Heart right ventricle (tissue), 16 donors: ENCODE data around the gene CCDC50. TPM values are rescaled to one million over a fixed set of nuclear protein-coding genes. Genes with fewer than 3 reads are reported as not detected.

Experiments
- ATAC-seq, 8 donors: fragments of 200-7000 bp; cut with Tn5 transposase; one replicate each; pipeline ENCODE4 v1.9.1; 2020; ENCODE audit warnings: mild to moderate bottlenecking in 8 of 8, moderate library complexity in 8 of 8, moderate number of reproducible peaks in 1 of 8
- DNase-seq, 2 donors: peaks; one replicate each; pipeline ENCODE4 v3.0.0-alpha.2; 2020
- H3K27ac ChIP-seq, 10 donors: fragments of 200-600 bp; sonication (generic) in 2 of 10; one replicate each; pipeline versions ENCODE4 v1.5.0 to v1.8.0; 2020 to 2022; ENCODE audit warnings: mild to moderate bottlenecking in 3 of 10
- H3K27me3 ChIP-seq, 7 donors: fragments of 200-600 bp; one replicate each; pipeline ENCODE4 v1.8.0; 2021 to 2022; ENCODE audit warnings: mild to moderate bottlenecking in 2 of 7
- H3K36me3 ChIP-seq, 9 donors: fragments of 200-600 bp; sonication (generic) in 1 of 9; one replicate each; pipeline versions ENCODE4 v1.5.0 to v1.8.0; 2020 to 2022; ENCODE audit warnings: mild to moderate bottlenecking in 2 of 9
- H3K4me1 ChIP-seq, 9 donors: fragments of 200-600 bp; sonication (generic) in 1 of 9; one replicate each; pipeline versions ENCODE4 v1.5.0 to v1.8.0; 2020 to 2022; ENCODE audit warnings: mild to moderate bottlenecking in 4 of 9
- H3K4me3 ChIP-seq, 10 donors: fragments of 200-600 bp; sonication (generic) in 2 of 10; one replicate each; pipeline versions ENCODE4 v1.5.0 to v1.8.0; 2020 to 2022; ENCODE audit warnings: mild to moderate bottlenecking in 7 of 10, moderate library complexity in 2 of 10
- H3K9me3 ChIP-seq, 11 donors: fragments of 200-600 bp in 10 of 11; sonication (generic) in 2 of 11; one replicate each; pipeline versions ENCODE4 v1.5.0 to v1.8.0; 2013 to 2022; ENCODE audit warnings: mild to moderate bottlenecking in 2 of 11, control low read depth in 1 of 11, moderate library complexity in 1 of 11
- CTCF ChIP-seq, 9 donors: fragments of 200-600 bp; sonication (generic) in 2 of 9; IDR thresholded peaks; one replicate each; pipeline versions ENCODE4 v1.5.0 to v1.8.0; 2021 to 2022; ENCODE audit warnings: antibody characterized with exemption in 9 of 9, mild to moderate bottlenecking in 5 of 9, moderate library complexity in 1 of 9
- WGBS, 2 donors: extraction: QIAGEN DNeasy Blood & Tissue Kit; methylation state at CpG; one replicate each; pipeline ENCODE4 v1.1.7; 2013; ENCODE audit warnings: inconsistent platforms in 1 of 2; 5-methylcytosine and 5-hydroxymethylcytosine counted together
- intact Hi-C, 10 donors: fragments of 100-400 bp; cut with DNase I; formaldehyde crosslinking; loops; one replicate each; pipeline versions ENCODE4 v1.11.1 to v1.14.2; 2022
- polyA plus RNA-seq, 2 donors: library from polyadenylated mRNA; stranded (reverse); fragments of 200-250 nt; gene quantifications; one replicate each; pipeline ENCODE4 v1.2.3, GENCODE V29; 2013
- total RNA-seq, 10 donors: library from RNA; stranded (reverse); fragmentation: NEBNext Ultra II Directional in 3 of 10; extraction: Animal tissue kit (Norgen Biotek cat#: 25700) in 3 of 10; gene quantifications; one replicate each; pipeline versions ENCODE4 v1.2.1 to v1.2.4, GENCODE V29; 2021 to 2023
- donor health status: Arrhythmogenic right ventricular cardiomyopathy.
- donor health status: ischemic (EF 13 %, LVEDD 7.1; RV severe dilation, severe dysfunction).
- donor health status: healthy with polysubstance abuse.
- donor health status: DM: no; HTN: yes; CAD: no.
- donor health status: DM: no; HTN: no; CAD: no.
- donor health status: ischemic (EF 25% LVEDD 6.9; RV normal size, moderate dysfunction).
- donor health status: ischemic (EF 25% LVEDD 5.7; RV mildly dilated, moderate dysfunction).
- donor health status: healthy.
- donor health status: DM: yes; HTN: yes; CAD: no.
- donor health status: Ischemic cardiomyopathy.
- donor health status: ischemic (EF 35%, LVEDD 5.7; RV mildly dilated, moderate dysfunction).
- donor health status: nonischemic (EF 11% LVEDD 7.7; RV severe dilation, severe dysfunction).
- donor health status: DM: yes; HTN: yes; CAD: no.
- donor health status: PGD.
- donor health status: ischemic (EF 29% LVEDD 5.4; RV normal size, mild dysfunction).
- donor health status: nonischemic (EF 23%, LVEDD 6.1; RV moderate dilation, normal function).

The CCDC50 gene
- total and polyA plus RNA-seq, 12 donors = 14.3 to 58.8 (median 51.0) TPM

DNA sequence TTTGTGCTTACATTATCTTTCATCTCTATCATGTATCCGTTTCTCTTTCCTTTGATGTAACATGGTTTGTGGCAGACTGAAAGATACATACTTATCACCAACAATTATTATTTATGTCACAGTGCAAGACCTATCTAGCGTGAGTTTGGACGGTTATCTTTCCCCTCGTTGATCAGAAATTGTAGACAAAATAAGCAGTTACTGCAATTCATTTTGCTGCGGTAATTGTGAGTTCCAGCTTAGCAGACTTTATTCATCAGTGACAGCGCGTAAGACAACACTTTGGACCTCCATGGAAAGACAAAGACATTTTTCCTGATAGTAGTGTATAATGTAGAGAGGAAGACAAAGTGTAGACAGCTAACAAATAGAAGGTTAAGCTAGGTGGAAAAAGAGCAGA lies 52.1 kb downstream of the CCDC50 start:
- no peak for TF ChIP-seq CTCF (IDR thresholded peaks at IDR 0.05)
- no peak overlapping the region for H3K4me3 ChIP-seq
- no peaks in the 10 kb centered on the region for H3K27me3 ChIP-seq
- DNase-seq (no peak), ATAC-seq (no peak)
- H3K36me3 ChIP-seq = peaks cover 0 to 59% (median 15%) of the 10 kb centered on the region in 9 donors
- intact Hi-C loops = loop anchor here in 4 of 10 donors (5.0 to 10.0 kb wide), 5 partner anchors 47 to 247 kb away; partner anchors contain the start of gene UTS2B (in 1 of the 4)
- no peak overlapping the region for H3K27ac ChIP-seq
- H3K9me3 ChIP-seq = no peaks in the 10 kb centered on the region
- WGBS, 2 donors = 91 to 94% methylated on average over 7 of the region's 7 CpGs
- H3K4me1 ChIP-seq = peaks cover 3 to 57% (median 36%) of the 10 kb centered on the region in 9 donors

GRCh38 chr3:191382661-191383060 lies 53.5 kb downstream of the CCDC50 start:
- H3K4me1 ChIP-seq = peaks cover 3 to 43% (median 23%) of the 10 kb centered on the region in 9 donors
- H3K27me3 ChIP-seq = no peaks in the 10 kb centered on the region
- ATAC-seq (no peak), DNase-seq (no peak)
- H3K9me3 ChIP-seq = no peaks in the 10 kb centered on the region
- peaks cover 0 to 70% (median 15%) of the 10 kb centered on the region in 9 donors for H3K36me3 ChIP-seq
- peak overlapping the region in 1 of 10 donors; percentile 28 for H3K27ac ChIP-seq
- WGBS, 2 donors = 64 to 78% methylated on average over 1 of the region's 1 CpG
- H3K4me3 ChIP-seq = no peak overlapping the region
- TF ChIP-seq CTCF (IDR thresholded peaks at IDR 0.05) = no peak
- intact Hi-C loops = loop anchor here in 4 of 10 donors (5.0 to 10.0 kb wide), 5 partner anchors 48 to 248 kb away; partner anchors contain the start of gene UTS2B (in 1 of the 4)

- Histone ChIP-seq H3K36me3 (peaks cover 0 to 72% (median 15%) of the 10 kb centered on the region in 9 donors), H3K4me1 (peaks cover 3 to 40% (median 18%) of the 10 kb centered on the region in 9 donors), H3K27me3 (no peaks in the 10 kb centered on the region), H3K27ac (peak overlapping the region in 2 of 10 donors; percentile 18 to 28), H3K4me3 (no peak overlapping the region), H3K9me3 (no peaks in the 10 kb centered on the region)
- WGBS, 2 donors = 57 to 60% methylated on average over 4 of the region's 4 CpGs
- DNase-seq (no peak), ATAC-seq (peak in 6 of 8 donors; percentile 53 to 78 (median 70))
- no peak for TF ChIP-seq CTCF (IDR thresholded peaks at IDR 0.05)
- intact Hi-C loops = loop anchor here in 4 of 10 donors (5.0 to 10.0 kb wide), 5 partner anchors 48 to 248 kb away; partner anchors contain the start of gene UTS2B (in 1 of the 4)
Measured at GRCh38 chr3:191383124-191383523, 53.9 kb downstream of the CCDC50 start.

GRCh38 chr3:191385101-191385500 lies 55.9 kb downstream of the CCDC50 start:
- Histone ChIP-seq H3K4me3 (no peak overlapping the region), H3K4me1 (peaks cover 0 to 21% (median 0%) of the 10 kb centered on the region in 9 donors), H3K36me3 (peaks cover 0 to 76% (median 15%) of the 10 kb centered on the region in 9 donors), H3K27ac (no peak overlapping the region), H3K27me3 (no peaks in the 10 kb centered on the region), H3K9me3 (no peaks in the 10 kb centered on the region)
- TF ChIP-seq CTCF (IDR thresholded peaks at IDR 0.05) = no peak
- intact Hi-C loops = loop anchor here in 6 of 10 donors (5.0 to 10.0 kb wide), 5 partner anchors 50 to 250 kb away; partner anchors contain the start of gene UTS2B (in 1 of the 6)
- 53 to 54% methylated on average over 3 of the region's 3 CpGs for WGBS, 2 donors
- ATAC-seq (no peak), DNase-seq (no peak)
